PFSK-1 (cell line): Measurements from ENCODE around the gene KRT37.

ENCODE experiments used
- FOXP2 ChIP-seq: optimal IDR thresholded peaks from 2 replicates; pipeline ENCODE3; 2011; ENCODE audit warnings: borderline replicate concordance, control low read depth, inconsistent platforms; ENCODE audit not compliant: insufficient read depth; ENCODE audit errors: extremely low read length, extremely low read depth
- POLR2AphosphoS5 ChIP-seq: IDR thresholded peaks from 2 replicates; pipeline ENCODE4 v1.6.1; 2012; ENCODE audit warnings: low read depth, mild to moderate bottlenecking, control low read depth, low read length, moderate library complexity
- REST ChIP-seq, 2 experiments: IDR thresholded peaks; 2 replicates each; pipeline versions ENCODE4 v1.6.1 to v1.8.0; 2011 to 2012; ENCODE audit warnings: low read depth in 2 of 2, low read length in 2 of 2, control low read depth in 1 of 2, inconsistent platforms in 1 of 2, mild to moderate bottlenecking in 1 of 2, moderate library complexity in 1 of 2; ENCODE audit not compliant: insufficient read depth in 1 of 2
- SIN3A ChIP-seq: IDR thresholded peaks from 2 replicates; pipeline ENCODE4 v1.6.1; 2012; ENCODE audit warnings: mild to moderate bottlenecking, low read length, moderate library complexity, borderline replicate concordance; ENCODE audit not compliant: insufficient read depth
- TAF1 ChIP-seq: IDR thresholded peaks from 2 replicates; pipeline ENCODE4 v1.6.1; 2012; ENCODE audit warnings: low read length, control low read depth, borderline replicate concordance; ENCODE audit not compliant: insufficient read depth

Gene KRT37

GRCh38 chr17:41455236-41455635 is 30.9 kb upstream of the KRT37 start:
- TF ChIP-seq SIN3A (no peak), POLR2AphosphoS5 (no peak), FOXP2 (no peak), REST (IDR thresholded peaks at IDR 0.05; ENCODE audit: insufficient read depth in 1 of 2, low read depth in 2 of 2, low read length in 2 of 2) (no peak), TAF1 (no peak)

GRCh38 chr17:41453066-41453465 is 28.7 kb upstream of the KRT37 start:
- TF ChIP-seq FOXP2, result no peak
- TF ChIP-seq REST (IDR thresholded peaks at IDR 0.05; ENCODE audit: insufficient read depth in 1 of 2, low read depth in 2 of 2, low read length in 2 of 2), result no peak
- no peak for TF ChIP-seq SIN3A
- no peak for TF ChIP-seq POLR2AphosphoS5
- no peak for TF ChIP-seq TAF1

GRCh38 chr17:41452281-41452680 is 27.9 kb upstream of the KRT37 start:
- no peak for TF ChIP-seq POLR2AphosphoS5
- TF ChIP-seq SIN3A, result no peak
- TF ChIP-seq TAF1, result no peak
- TF ChIP-seq REST (IDR thresholded peaks at IDR 0.05; ENCODE audit: insufficient read depth in 1 of 2, low read depth in 2 of 2, low read length in 2 of 2), result no peak
- TF ChIP-seq FOXP2, result no peak

GRCh38 chr17:41451154-41451728 is 26.9 kb upstream of the KRT37 start:
- no peak for TF ChIP-seq POLR2AphosphoS5
- no peak for TF ChIP-seq REST (IDR thresholded peaks at IDR 0.05; ENCODE audit: insufficient read depth in 1 of 2, low read depth in 2 of 2, low read length in 2 of 2)
- no peak for TF ChIP-seq FOXP2
- TF ChIP-seq TAF1, result no peak
- no peak for TF ChIP-seq SIN3A
